ENCODE data around the gene CHAT.
"Not testable (repeated sequence)": the region's sequence is repeated elsewhere in the genome, so short reads cannot be mapped to it uniquely, and the experiment has no call there.

CHAT gene

GRCh38 chr10:49668684-49669083 is 54.8 kb downstream of the CHAT start:
- no peak for TF ChIP-seq REST (IDR thresholded peaks at IDR 0.05; ENCODE audit: insufficient replicate concordance, low read depth)
- TF ChIP-seq POLR2AphosphoS5 (IDR thresholded peaks at IDR 0.05; ENCODE audit: low read depth): no peak
- TF ChIP-seq GABPA (IDR thresholded peaks at IDR 0.05; ENCODE audit: low read depth): no peak
- no peak for TF ChIP-seq CTCF (IDR thresholded peaks at IDR 0.05; ENCODE audit: insufficient read depth, low read length)
- no peak for TF ChIP-seq SPI1 (IDR thresholded peaks at IDR 0.05; ENCODE audit: borderline replicate concordance, low read depth)
- H3K27me3 ChIP-seq (ENCODE audit: insufficient read depth, poor library complexity, severe bottlenecking): peaks cover 7% of the 10 kb centered on the region

GRCh38 chr10:49678827-49679479 is 65.1 kb downstream of the CHAT start:
- TF ChIP-seq SPI1 (IDR thresholded peaks at IDR 0.05; ENCODE audit: borderline replicate concordance, low read depth) (no peak), POLR2AphosphoS5 (IDR thresholded peaks at IDR 0.05; ENCODE audit: low read depth) (no peak), CTCF (IDR thresholded peaks at IDR 0.05; ENCODE audit: insufficient read depth, low read length) (no peak), GABPA (IDR thresholded peaks at IDR 0.05; ENCODE audit: low read depth) (no peak), REST (IDR thresholded peaks at IDR 0.05; ENCODE audit: insufficient replicate concordance, low read depth) (no peak)
- peaks cover 6% of the 10 kb centered on the region for H3K27me3 ChIP-seq (ENCODE audit: insufficient read depth, poor library complexity, severe bottlenecking)
- no peak for DNase-seq (ENCODE audit: low read depth in 1 of 2, low spot score in 1 of 2)
- no peak overlapping the region for H3K27ac ChIP-seq (replicated peaks)
- no peak overlapping the region for H3K4me3 ChIP-seq (replicated peaks; ENCODE audit: insufficient read depth, low read length)

More at GRCh38 chr10:49668684-49669083, 54.8 kb downstream of the CHAT start:
- no peak overlapping the region for H3K4me3 ChIP-seq (replicated peaks; ENCODE audit: insufficient read depth, low read length)
- H3K27ac ChIP-seq (replicated peaks): no peak overlapping the region
- DNase-seq (ENCODE audit: low read depth in 1 of 2, low spot score in 1 of 2): no peak

GRCh38 chr10:49679480-49679893 is 65.7 kb downstream of the CHAT start, which contains the start of gene C10orf53:
TSS of gene C10orf53 (plus strand) at chr10:49679651. CDS start at chr10:49679698, 47 bp downstream.
- peaks cover 6% of the 10 kb centered on the region for H3K27me3 ChIP-seq (ENCODE audit: insufficient read depth, poor library complexity, severe bottlenecking)
- H3K4me3 ChIP-seq (replicated peaks; ENCODE audit: insufficient read depth, low read length): no peak within 1 kb of the TSS
- DNase-seq (ENCODE audit: low read depth in 1 of 2, low spot score in 1 of 2): peak; percentile 32 to 53
- TF ChIP-seq SPI1 (IDR thresholded peaks at IDR 0.05; ENCODE audit: borderline replicate concordance, low read depth) (no peak), REST (IDR thresholded peaks at IDR 0.05; ENCODE audit: insufficient replicate concordance, low read depth) (no peak), GABPA (IDR thresholded peaks at IDR 0.05; ENCODE audit: low read depth) (no peak), CTCF (IDR thresholded peaks at IDR 0.05; ENCODE audit: insufficient read depth, low read length) (no peak), POLR2AphosphoS5 (IDR thresholded peaks at IDR 0.05; ENCODE audit: low read depth) (no peak)
- no peak within 1 kb of the TSS for H3K27ac ChIP-seq (replicated peaks)

- H3K27ac ChIP-seq (replicated peaks); H3K27me3 ChIP-seq (ENCODE audit: insufficient read depth, poor library complexity, severe bottlenecking); DNase-seq (ENCODE audit: low read depth in 1 of 2, low spot score in 1 of 2); H3K4me3 ChIP-seq (replicated peaks; ENCODE audit: insufficient read depth, low read length): not testable (repeated sequence)
Measured at GRCh38 chr10:49682449-49682848, 68.6 kb downstream of the CHAT start.

Data from HL-60 (cell line).